Stimulated activated CD8-positive, alpha-beta memory T cell treated with anti-CD3 and anti-CD28 coated beads, Interleukin-12 subunit alpha, Interleukin-12 subunit beta, amount 100 ng/mL, for 4 hours (primary cell): ENCODE measurements around the gene ZNF792.
A peak's percentile ranks its signal among the peaks of the same experiment; 100 is the strongest.
"Not testable (repeated sequence)": the region's sequence is repeated elsewhere in the genome, so short reads cannot be mapped to it uniquely, and the experiment has no call there.

ENCODE experiments used
- DNase-seq: peaks from one replicate; pipeline ENCODE4 v3.0.0-alpha.2; 2020; ENCODE audit warnings: low read depth

Gene ZNF792

GRCh38 chr19:34970185-34970780 lies 6.3 kb upstream of the ZNF792 start:
- DNase-seq = not testable (repeated sequence)

- no peak for DNase-seq
Measured at GRCh38 chr19:34969721-34970120, 5.7 kb upstream of the ZNF792 start.

GRCh38 chr19:34967551-34967950 lies 3.5 kb upstream of the ZNF792 start:
- DNase-seq = no peak

GRCh38 chr19:34965505-34965904 lies 1.5 kb upstream of the ZNF792 start:
- not testable (repeated sequence) for DNase-seq

- DNase-seq = no peak
Measured at GRCh38 chr19:34964598-34964997, 569 bp upstream of the ZNF792 start.

GRCh38 chr19:34962687-34963572 lies 1.1 kb downstream of the ZNF792 start:
- DNase-seq = no peak

GRCh38 chr19:34961775-34962686 lies 2.0 kb downstream of the ZNF792 start:
- DNase-seq = no peak

GRCh38 chr19:34960940-34961679 lies 2.9 kb downstream of the ZNF792 start:
- no peak for DNase-seq

- no peak for DNase-seq
Measured at GRCh38 chr19:34960103-34960805, 3.8 kb downstream of the ZNF792 start.

GRCh38 chr19:34959021-34959420 lies 5.0 kb downstream of the ZNF792 start:
- no peak for DNase-seq

GRCh38 chr19:34957830-34958751 lies 5.9 kb downstream of the ZNF792 start:
- DNase-seq = no peak

GRCh38 chr19:34953092-34953491 lies 10.9 kb downstream of the ZNF792 start:
- DNase-seq = no peak

GRCh38 chr19:34943861-34944573 lies 20.0 kb downstream of the ZNF792 start:
- no peak for DNase-seq

GRCh38 chr19:34938886-34939285 lies 25.1 kb downstream of the ZNF792 start:
- DNase-seq = no peak

GRCh38 chr19:34936184-34936583 lies 27.8 kb downstream of the ZNF792 start:
- no peak for DNase-seq

GRCh38 chr19:34932494-34932893 lies 31.5 kb downstream of the ZNF792 start:
- DNase-seq = no peak

- peak; percentile 66 for DNase-seq
Measured at GRCh38 chr19:34926685-34927375, 37.2 kb downstream of the ZNF792 start, which contains the start of gene ZNF30. TSS of gene ZNF30 (plus strand) at chr19:34926903. CDS start at chr19:34929948, 3,045 bp downstream.

- DNase-seq = no peak
Measured at GRCh38 chr19:34926361-34926684, 37.7 kb downstream of the ZNF792 start.
